HG02884 (cell line): Measurements from ENCODE around the gene SLC25A6.
"Not testable (repeated sequence)": the region's sequence is repeated elsewhere in the genome, so short reads cannot be mapped to it uniquely, and the experiment has no call there.

ENCODE experiments used
- ATAC-seq: cut with Tn5 transposase; IDR thresholded peaks from one replicate; pipeline ENCODE4 v1.9.1; 2021; ENCODE audit warnings: mild to moderate bottlenecking, moderate library complexity; ENCODE audit not compliant: unreplicated experiment

Gene SLC25A6

GRCh38 chrX:1416327-1416784 is 24.4 kb upstream of the SLC25A6 start:
- no peak for ATAC-seq

GRCh38 chrX:1412551-1413161 is 20.7 kb upstream of the SLC25A6 start:
- ATAC-seq, result no peak

GRCh38 chrX:1411326-1411725 is 19.4 kb upstream of the SLC25A6 start:
- no peak for ATAC-seq

GRCh38 chrX:1407035-1407434 is 15.1 kb upstream of the SLC25A6 start:
- ATAC-seq, result no peak

GRCh38 chrX:1405769-1406168 is 13.9 kb upstream of the SLC25A6 start:
- ATAC-seq, result not testable (repeated sequence)

- not testable (repeated sequence) for ATAC-seq
These were observed 12.0 kb upstream of the SLC25A6 start for GRCh38 chrX:1403867-1404266.

GRCh38 chrX:1403228-1403627 is 11.3 kb upstream of the SLC25A6 start:
- ATAC-seq, result no peak

- no peak for ATAC-seq
These were observed 9.9 kb upstream of the SLC25A6 start for GRCh38 chrX:1401611-1402430.

- no peak for ATAC-seq
These were observed 9.0 kb upstream of the SLC25A6 start for GRCh38 chrX:1400742-1401471.

- no peak for ATAC-seq
These were observed 8.1 kb upstream of the SLC25A6 start for GRCh38 chrX:1400049-1400448.

- ATAC-seq, result no peak
These were observed 6.8 kb upstream of the SLC25A6 start for GRCh38 chrX:1398431-1399340.

GRCh38 chrX:1397441-1398270 is 5.7 kb upstream of the SLC25A6 start:
- ATAC-seq, result no peak

GRCh38 chrX:1397001-1397400 is 5.1 kb upstream of the SLC25A6 start:
- ATAC-seq, result no peak

- ATAC-seq, result no peak
These were observed 3.8 kb upstream of the SLC25A6 start for GRCh38 chrX:1395646-1396216.

- ATAC-seq, result no peak
These were observed 3.0 kb upstream of the SLC25A6 start for GRCh38 chrX:1394731-1395501.

GRCh38 chrX:1393871-1394615 is 2.1 kb upstream of the SLC25A6 start:
- ATAC-seq, result no peak

- peak; percentile 29 for ATAC-seq
These were observed 609 bp upstream of the SLC25A6 start for GRCh38 chrX:1392376-1393068.

- no peak for ATAC-seq
These were observed 575 bp downstream of the SLC25A6 start for GRCh38 chrX:1391370-1391706.
